ENCODE data around the gene FAM240B. TPM values are rescaled to one million over a fixed set of nuclear protein-coding genes. Genes with fewer than 3 reads are reported as not detected.

Gene FAM240B
- total and polyA plus RNA-seq, 4 donors = not detected

GRCh38 chr9:38644601-38645000, 75.3 kb downstream of the FAM240B start:
- Histone ChIP-seq H3K9me3 (ENCODE audit: control insufficient read depth in 4 of 4, low read length in 3 of 4) (no peaks in the 10 kb centered on the region), H3K4me1 (ENCODE audit: control insufficient read depth in 4 of 4, insufficient read depth in 4 of 4, low read length in 3 of 4) (no peaks in the 10 kb centered on the region), H3K4me3 (ENCODE audit: low read depth in 1 of 3, low read length in 3 of 3) (no peak overlapping the region), H3K36me3 (ENCODE audit: control insufficient read depth in 4 of 4, insufficient read depth in 3 of 4, low read depth in 1 of 4, low read length in 3 of 4) (no peaks in the 10 kb centered on the region), H3K27me3 (ENCODE audit: control insufficient read depth in 4 of 4, insufficient read depth in 4 of 4, low read length in 3 of 4) (peaks cover 0 to 6% (median 0%) of the 10 kb centered on the region in 4 donors), H3K9ac (ENCODE audit: low read depth in 1 of 2, low read length in 2 of 2) (no peak overlapping the region), H3K27ac (ENCODE audit: low read depth in 1 of 2, low read length in 2 of 2) (no peak overlapping the region)
- TF ChIP-seq MAX (IDR thresholded peaks at IDR 0.05) (no peak), HNF4G (IDR thresholded peaks at IDR 0.05) (no peak), YY1 (IDR thresholded peaks at IDR 0.05) (no peak)
- no peak for DNase-seq (ENCODE audit: low spot score)
- WGBS = 39% methylated on average over 2 of the region's 2 CpGs

Small RNA genes lying within 50 kb of the gene (small RNA-seq; reads per million reads assigned to genes)
- not detected for gene RNU6-765P

Other genes with a start within 250 kb of the FAM240B start
- under 1 TPM; 0.23 to 0.25 TPM for gene ANKRD18A, start 99.5 kb downstream of the FAM240B start, total RNA-seq
- gene ANKRD18A, start 99.5 kb downstream of the FAM240B start, polyA plus RNA-seq = under 1 TPM in 1 of 2 donors, not detected in 1; 0.05 TPM

Measured in liver (tissue), 10 donors.